ENCODE data around the gene MCM7. TPM values are rescaled to one million over a fixed set of nuclear protein-coding genes. Genes with fewer than 3 reads are reported as not detected.

The MCM7 gene
- total and polyA plus RNA-seq, 2 of the 4 experiments (the other 2 are of a cell fraction): 104 to 137 TPM

- no TSS peak for BruUV-seq (replicated peaks)
- Histone ChIP-seq H2AK5ac (ENCODE audit: low read depth, low read length) (no peak overlapping the region), H3K27ac (ENCODE audit: insufficient read depth, low read length) (no peak overlapping the region), H4K91ac (ENCODE audit: insufficient read depth, low read depth, low read length) (no peak overlapping the region), H3K79me1 (ENCODE audit: low read depth in 1 of 2, low read length in 2 of 2) (peaks cover 44 to 83% of the 10 kb centered on the region in 2 experiments), H3K4me1 (ENCODE audit: control insufficient read depth, insufficient read depth, low read length) (peaks cover 4% of the 10 kb centered on the region), H3K18ac (ENCODE audit: low read depth, low read length) (no peak overlapping the region), H2BK20ac (ENCODE audit: low read depth, low read length) (no peak overlapping the region), H3K4me3 (ENCODE audit: insufficient read depth, low read depth, low read length) (no peak overlapping the region), H3K9ac (ENCODE audit: low read depth, low read length) (no peak overlapping the region), H3K9me1 (ENCODE audit: insufficient read depth, low read length) (peaks cover 9% of the 10 kb centered on the region), H3K4me2 (ENCODE audit: low read depth, low read length) (no peak overlapping the region), H2AFZ (replicated peaks; ENCODE audit: low read length, poor library complexity) (no peak overlapping the region), H3K4ac (ENCODE audit: low read depth, low read length) (no peak overlapping the region), H3K27me3 (ENCODE audit: control insufficient read depth, insufficient read depth, low read length) (no peaks in the 10 kb centered on the region), H3K56ac (ENCODE audit: extremely low read depth, insufficient read depth, low read length) (no peak overlapping the region), H4K20me1 (ENCODE audit: insufficient read depth, low read length) (peaks cover 15% of the 10 kb centered on the region), H2AK9ac (replicated peaks; ENCODE audit: low read depth, low read length, poor library complexity) (no peak overlapping the region), H3K36me3 (ENCODE audit: control insufficient read depth, insufficient read depth, low read length) (peaks cover 76% of the 10 kb centered on the region), H4K5ac (ENCODE audit: low read depth, low read length) (no peak overlapping the region), H4K8ac (ENCODE audit: low read depth in 2 of 2, low read length in 2 of 2) (no peak overlapping the region), H2BK15ac (ENCODE audit: low read depth, low read length) (no peak overlapping the region), H2BK5ac (ENCODE audit: low read depth, low read length, poor library complexity, severe bottlenecking) (no peak overlapping the region), H3K9me3 (ENCODE audit: control insufficient read depth, insufficient read depth, low read length) (no peaks in the 10 kb centered on the region), H3K23ac (ENCODE audit: low read depth, low read length) (no peak overlapping the region), H2BK120ac (ENCODE audit: low read depth, low read length) (no peak overlapping the region), H3K14ac (replicated peaks; ENCODE audit: low read depth, low read length) (no peak overlapping the region)
- 92% methylated on average over 9 of the region's 16 CpGs; no CpG with 5 or more reads in 1 of the 2 experiments for WGBS, 2 experiments (ENCODE audit: extremely low coverage in 2 of 2, insufficient read length in 1 of 2)
- CTCF ChIA-PET: no interaction called here
- in situ Hi-C loops (cut with MboI; ENCODE audit: low sequenced_read_pairs) (no loop called here), dilution Hi-C loops (cut with HindIII; ENCODE audit: low sequenced_read_pairs, unreplicated experiment) (no loop called here), intact Hi-C loops (cut with micrococcal nuclease) (no loop called here)
- no peak for ATAC-seq (ENCODE audit: low read depth)
- TF ChIP-seq CTCF (conservative IDR thresholded peaks at IDR 0.05; ENCODE audit: low read depth, low read length): no peak
- TF ChIP-seq MAFK (IDR thresholded peaks at IDR 0.05; ENCODE audit: low read depth, low read length): peak; percentile 97
- no peak for DNase-seq
- POLR2A ChIA-PET (ENCODE audit: unreplicated experiment): no interaction called here
Measured at GRCh38 chr7:100093925-100094486, 7.2 kb downstream of the MCM7 start.
